GM23338 (cell line): ENCODE results near the gene CHCHD6.

ENCODE experiments used
- CREB1 ChIP-seq: fragments of 250-450 bp; sonication (Bioruptor Pico); IDR thresholded peaks from 2 replicates; pipeline ENCODE4 v1.5.0; 2020; ENCODE audit warnings: low read depth, mild to moderate bottlenecking, moderate library complexity
- CTCF ChIP-seq, 2 experiments: fragments of 200-600 bp in 1 of 2; sonication (generic) in 1 of 2; conservative IDR thresholded peaks; 2 replicates each; pipeline versions ENCODE4 v1.5.1 to v1.6.1; 2016 to 2017; ENCODE audit warnings: antibody characterized with exemption in 2 of 2, low read depth in 2 of 2, mild to moderate bottlenecking in 2 of 2, moderate library complexity in 1 of 2
- ETS1 ChIP-seq: IDR thresholded peaks from 2 replicates; pipeline ENCODE4 v1.6.1; 2016; ENCODE audit warnings: antibody characterized with exemption
- EZH2 ChIP-seq: fragments of 200-600 bp; sonication (generic); IDR thresholded peaks from one replicate; pipeline ENCODE4 v1.8.0; 2017; ENCODE audit warnings: antibody characterized with exemption, mild to moderate bottlenecking, low read depth; ENCODE audit not compliant: unreplicated experiment
- EZH2phosphoT487 ChIP-seq: fragments of 200-600 bp; sonication (generic); IDR thresholded peaks from one replicate; pipeline ENCODE4 v1.8.1; 2018; ENCODE audit warnings: antibody characterized with exemption; ENCODE audit not compliant: unreplicated experiment
- JUNB ChIP-seq: IDR thresholded peaks from one replicate; pipeline ENCODE4 v1.6.1; 2016; ENCODE audit warnings: antibody characterized with exemption; ENCODE audit not compliant: unreplicated experiment
- NANOG ChIP-seq: IDR thresholded peaks from 2 replicates; pipeline ENCODE4 v1.6.1; 2016; ENCODE audit warnings: antibody characterized with exemption, borderline replicate concordance
- POLR2AphosphoS5 ChIP-seq: IDR thresholded peaks from 2 replicates; pipeline ENCODE4 v1.6.1; 2016; ENCODE audit warnings: antibody characterized with exemption, low read depth
- REST ChIP-seq: IDR thresholded peaks from one replicate; pipeline ENCODE4 v1.6.1; 2018; ENCODE audit warnings: antibody characterized with exemption; ENCODE audit not compliant: unreplicated experiment
- STAT1 ChIP-seq: IDR thresholded peaks from one replicate; pipeline ENCODE4 v1.6.1; 2016; ENCODE audit warnings: antibody characterized with exemption; ENCODE audit not compliant: unreplicated experiment
- ZNF114 ChIP-seq: fragments of 250-450 bp; sonication (Bioruptor Pico); IDR thresholded peaks from 2 replicates; pipeline ENCODE4 v1.5.0; 2020; ENCODE audit warnings: mild to moderate bottlenecking, moderate library complexity
- ZNF331 ChIP-seq: fragments of 250-450 bp; sonication (Bioruptor Pico); IDR thresholded peaks from 2 replicates; pipeline ENCODE4 v1.5.0; 2020; ENCODE audit warnings: low read depth, mild to moderate bottlenecking, moderate library complexity
- ZNF462 ChIP-seq: fragments of 250-450 bp; sonication (Bioruptor Pico); IDR thresholded peaks from 2 replicates; pipeline ENCODE4 v1.5.0; 2020; ENCODE audit warnings: mild to moderate bottlenecking, moderate library complexity

GRCh38 chr3:126985132-126985985 is 281.3 kb downstream of the CHCHD6 start:
- TF ChIP-seq EZH2, result no peak
- TF ChIP-seq CTCF (conservative IDR thresholded peaks at IDR 0.05; ENCODE audit: low read depth in 2 of 2), result peak in 1 of 2 experiments; percentile 32; a peak in 1 of 4 replicates
- no peak for TF ChIP-seq REST
- no peak for TF ChIP-seq CREB1 (CRISPR knock-in tag)
- no peak for TF ChIP-seq JUNB
- no peak for TF ChIP-seq ZNF462
- TF ChIP-seq STAT1, result no peak
- TF ChIP-seq EZH2phosphoT487, result no peak
- TF ChIP-seq POLR2AphosphoS5, result no peak
- no peak for TF ChIP-seq ETS1
- no peak for TF ChIP-seq NANOG
- TF ChIP-seq ZNF114 (CRISPR knock-in tag), result no peak
- no peak for TF ChIP-seq ZNF331 (CRISPR knock-in tag)
